Fibroblast of mammary gland (primary cell): Measurements from ENCODE around the gene GALNT2.

Source experiments
- DNase-seq: peaks from one replicate; pipeline ENCODE4 v3.0.0-alpha.2; 2010; ENCODE audit warnings: low read depth
- H3K4me3 ChIP-seq: 2 replicates; pipeline ENCODE4 v1.5.1; 2011; ENCODE audit warnings: low read depth, mild to moderate bottlenecking, low read length, moderate library complexity; ENCODE audit not compliant: control insufficient read depth
- CTCF ChIP-seq: conservative IDR thresholded peaks from 2 replicates; pipeline ENCODE4 v1.5.1; 2011; ENCODE audit warnings: low read depth, low read length, inconsistent platforms; ENCODE audit not compliant: control insufficient read depth, insufficient read depth

Gene GALNT2

GRCh38 chr1:230079199-230080024 is 12.4 kb downstream of the GALNT2 start:
- TF ChIP-seq CTCF, result no peak
- DNase-seq, result no peak
- no peak overlapping the region for H3K4me3 ChIP-seq

- H3K4me3 ChIP-seq, result no peak overlapping the region
Observed at GRCh38 chr1:230080822-230081221, 13.8 kb downstream of the GALNT2 start.

GRCh38 chr1:230081751-230082150 is 14.7 kb downstream of the GALNT2 start:
- no peak overlapping the region for H3K4me3 ChIP-seq
- TF ChIP-seq CTCF, result no peak
- DNase-seq, result no peak

More at GRCh38 chr1:230080822-230081221, 13.8 kb downstream of the GALNT2 start:
- DNase-seq, result no peak
- TF ChIP-seq CTCF, result no peak

- no peak for DNase-seq
- TF ChIP-seq CTCF, result no peak
- H3K4me3 ChIP-seq, result no peak overlapping the region
Observed at GRCh38 chr1:230082211-230082610, 15.2 kb downstream of the GALNT2 start.

- no peak for DNase-seq
Observed at GRCh38 chr1:230083053-230083452, 16.0 kb downstream of the GALNT2 start.

GRCh38 chr1:230083746-230084407 is 16.8 kb downstream of the GALNT2 start:
- H3K4me3 ChIP-seq, result no peak overlapping the region
- DNase-seq, result no peak
- no peak for TF ChIP-seq CTCF

More at GRCh38 chr1:230083053-230083452, 16.0 kb downstream of the GALNT2 start:
- no peak overlapping the region for H3K4me3 ChIP-seq
- no peak for TF ChIP-seq CTCF
